Gastrocnemius medialis (tissue), 4 donors: Measurements from ENCODE around the gene APLP2. TPM values are rescaled to one million over a fixed set of nuclear protein-coding genes. Genes with fewer than 3 reads are reported as not detected.

ENCODE experiments used
- ATAC-seq, 2 donors: fragments of 150-250 bp; one replicate each; pipeline ENCODE4 v1.9.1; 2016
- DNase-seq, 2 donors: peaks; one replicate each; pipeline ENCODE4 v3.0.0-alpha.2; 2019
- H3K27ac ChIP-seq, 4 donors: fragments of 200-600 bp; sonication (generic); 1 replicate in 1 of 4; 2 replicates in 3 of 4; pipeline ENCODE4 v1.5.1; 2016 to 2018; ENCODE audit warnings: mild to moderate bottlenecking in 2 of 4, moderate library complexity in 1 of 4
- H3K27me3 ChIP-seq, 3 donors: fragments of 200-600 bp; sonication (generic) in 2 of 3; 1 replicate in 1 of 3; 2 replicates in 2 of 3; pipeline versions ENCODE4 v1.5.1 to v1.6.0; 2016 to 2019; ENCODE audit warnings: mild to moderate bottlenecking in 1 of 3, moderate library complexity in 1 of 3
- H3K36me3 ChIP-seq, 2 donors: fragments of 200-600 bp; sonication (generic) in 1 of 2; one replicate each; pipeline ENCODE4 v1.5.1; 2017 to 2018
- H3K4me1 ChIP-seq, 2 donors: fragments of 200-600 bp; sonication (generic) in 1 of 2; one replicate each; pipeline ENCODE4 v1.5.1; 2016 to 2017; ENCODE audit warnings: mild to moderate bottlenecking in 2 of 2
- H3K4me3 ChIP-seq, 4 donors: fragments of 200-600 bp; sonication (generic) in 3 of 4; 1 replicate in 1 of 4; 2 replicates in 3 of 4; pipeline ENCODE4 v1.5.1; 2016 to 2019; ENCODE audit warnings: mild to moderate bottlenecking in 2 of 4
- H3K9me3 ChIP-seq, 3 donors: fragments of 200-600 bp; sonication (generic) in 2 of 3; 1 replicate in 1 of 3; 2 replicates in 2 of 3; pipeline ENCODE4 v1.5.1; 2016 to 2019
- POLR2A ChIP-seq, 2 donors: fragments of 450-650 bp; IDR thresholded peaks; one replicate each; pipeline ENCODE4 v1.6.1; 2017; ENCODE audit warnings: antibody characterized with exemption in 2 of 2, mild to moderate bottlenecking in 2 of 2, moderate library complexity in 2 of 2
- in situ Hi-C, 4 donors: fragments of 200-750 bp; cut with MboI; loops; one replicate each; pipeline versions ENCODE4 v1.15.0 to v1.8.0; 2017; ENCODE audit warnings: low sequenced_read_pairs in 4 of 4
- intact Hi-C: fragments of 100-400 bp; cut with DNase I; formaldehyde crosslinking; loops from one replicate; pipeline ENCODE4 v1.15.1; 2023; ENCODE audit warnings: low total_unique reads
- total RNA-seq, 4 donors: library from RNA; depleted of rRNA; stranded (reverse); fragments of >200 nt; gene quantifications; one replicate each; pipeline versions ENCODE4 v1.1.0 to v1.2.3, GENCODE V29; 2016
- TF ChIP-seq, protein P1 (sequence below), 5 experiments: fragments of 450-650 bp in 3 of 5; fragments of 200-600 bp in 2 of 5; sonication (generic) in 2 of 5; IDR thresholded peaks in 4 of 5; conservative IDR thresholded peaks in 1 of 5; 1 replicate in 4 of 5; 2 replicates in 1 of 5; pipeline ENCODE4 v1.5.1; 2016 to 2019; ENCODE audit warnings: antibody characterized with exemption in 5 of 5, mild to moderate bottlenecking in 3 of 5, moderate library complexity in 3 of 5

APLP2 gene
- total RNA-seq, 4 donors from 2014 or later = 80.4 to 110 (median 82.1) TPM

DNA sequence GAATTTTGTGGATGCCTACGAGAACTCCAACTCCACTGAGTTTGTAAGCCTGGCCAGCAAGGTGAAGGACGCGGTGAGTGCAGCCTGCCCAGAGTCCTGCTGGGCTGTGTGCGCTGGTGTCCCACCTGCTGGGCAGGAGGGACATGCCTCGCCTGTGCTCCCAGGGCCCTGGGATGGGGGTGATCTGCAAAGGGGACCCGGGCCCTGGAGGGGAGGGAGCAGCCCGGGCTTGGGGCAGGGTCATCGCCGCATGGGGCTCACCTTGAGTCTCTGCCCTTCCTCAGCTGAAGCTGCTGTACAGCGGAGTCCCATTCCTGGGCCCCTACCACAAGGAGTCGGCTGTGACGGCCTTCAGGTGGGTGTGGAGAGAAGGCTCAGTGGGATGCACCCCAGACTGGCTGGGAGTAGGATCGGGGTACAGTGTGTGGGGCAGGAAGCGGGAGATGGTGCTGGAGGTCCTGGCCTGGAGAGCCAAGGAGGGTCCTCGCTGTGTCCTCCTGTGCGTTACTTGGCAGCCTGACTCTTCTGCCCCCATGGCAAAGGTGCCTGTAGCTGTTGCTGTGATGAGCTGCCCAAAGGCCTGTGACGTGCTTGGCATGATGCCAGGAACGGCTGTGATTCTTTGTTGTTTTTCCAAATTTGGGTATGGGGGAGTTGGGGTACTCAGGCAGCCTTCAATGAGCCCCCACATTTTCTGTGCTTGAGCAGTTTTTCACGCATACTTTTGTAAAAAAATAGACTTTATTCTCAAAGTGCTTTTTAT is 119.1 kb downstream of the APLP2 start:
- Histone ChIP-seq H3K36me3 (no peaks in the 10 kb centered on the region), H3K9me3 (no peaks in the 10 kb centered on the region), H3K27ac (no peak overlapping the region), H3K4me3 (no peak overlapping the region), H3K4me1 (no peaks in the 10 kb centered on the region), H3K27me3 (no peaks in the 10 kb centered on the region)
- in situ Hi-C loops (no loop called here), intact Hi-C loops (no loop called here)
- ATAC-seq (no peak), DNase-seq (no peak)
- TF ChIP-seq, protein P1, sequence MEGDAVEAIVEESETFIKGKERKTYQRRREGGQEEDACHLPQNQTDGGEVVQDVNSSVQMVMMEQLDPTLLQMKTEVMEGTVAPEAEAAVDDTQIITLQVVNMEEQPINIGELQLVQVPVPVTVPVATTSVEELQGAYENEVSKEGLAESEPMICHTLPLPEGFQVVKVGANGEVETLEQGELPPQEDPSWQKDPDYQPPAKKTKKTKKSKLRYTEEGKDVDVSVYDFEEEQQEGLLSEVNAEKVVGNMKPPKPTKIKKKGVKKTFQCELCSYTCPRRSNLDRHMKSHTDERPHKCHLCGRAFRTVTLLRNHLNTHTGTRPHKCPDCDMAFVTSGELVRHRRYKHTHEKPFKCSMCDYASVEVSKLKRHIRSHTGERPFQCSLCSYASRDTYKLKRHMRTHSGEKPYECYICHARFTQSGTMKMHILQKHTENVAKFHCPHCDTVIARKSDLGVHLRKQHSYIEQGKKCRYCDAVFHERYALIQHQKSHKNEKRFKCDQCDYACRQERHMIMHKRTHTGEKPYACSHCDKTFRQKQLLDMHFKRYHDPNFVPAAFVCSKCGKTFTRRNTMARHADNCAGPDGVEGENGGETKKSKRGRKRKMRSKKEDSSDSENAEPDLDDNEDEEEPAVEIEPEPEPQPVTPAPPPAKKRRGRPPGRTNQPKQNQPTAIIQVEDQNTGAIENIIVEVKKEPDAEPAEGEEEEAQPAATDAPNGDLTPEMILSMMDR (IDR thresholded peaks at IDR 0.05 in 4 of 5, conservative IDR thresholded peaks at IDR 0.05 in 1 of 5) = no peak
- no peak for TF ChIP-seq POLR2A (IDR thresholded peaks at IDR 0.05)

DNA sequence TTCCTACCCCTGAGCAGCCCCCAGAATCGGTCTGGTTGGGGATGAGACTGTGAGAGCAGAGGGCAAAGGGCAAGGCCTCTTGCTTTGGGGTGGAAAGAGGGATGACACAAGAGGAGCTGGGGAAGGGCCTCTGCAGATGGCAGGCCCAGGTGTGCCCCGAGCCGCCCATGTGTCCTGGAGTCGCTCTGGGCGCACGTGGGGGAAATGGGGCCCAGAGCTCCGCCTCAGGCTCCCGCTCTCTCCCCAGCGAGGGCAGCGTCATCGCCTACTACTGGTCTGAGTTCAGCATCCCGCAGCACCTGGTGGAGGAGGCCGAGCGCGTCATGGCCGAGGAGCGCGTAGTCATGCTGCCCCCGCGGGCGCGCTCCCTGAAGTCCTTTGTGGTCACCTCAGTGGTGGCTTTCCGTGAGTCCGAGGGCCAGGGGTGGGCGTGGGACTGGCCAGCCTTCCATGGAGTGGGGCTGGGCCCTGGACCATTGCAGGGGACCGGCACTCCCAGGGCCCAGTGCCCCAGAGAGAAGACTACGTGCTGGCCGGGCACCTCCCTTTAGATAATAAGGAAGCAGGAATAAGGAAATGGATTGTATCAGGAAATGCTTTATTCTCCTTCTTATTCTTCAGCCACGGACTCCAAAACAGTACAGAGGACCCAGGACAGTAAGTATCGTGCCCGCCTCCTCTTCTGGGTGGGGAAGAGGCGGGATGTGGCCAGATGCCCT is 120.0 kb downstream of the APLP2 start:
- intact Hi-C loops (no loop called here), in situ Hi-C loops (no loop called here)
- H3K4me3 ChIP-seq = no peak overlapping the region
- no peaks in the 10 kb centered on the region for H3K4me1 ChIP-seq
- no peaks in the 10 kb centered on the region for H3K9me3 ChIP-seq
- no peak overlapping the region for H3K27ac ChIP-seq
- H3K36me3 ChIP-seq = no peaks in the 10 kb centered on the region
- no peak for ATAC-seq
- DNase-seq = no peak
- TF ChIP-seq POLR2A (IDR thresholded peaks at IDR 0.05) = no peak
- TF ChIP-seq, protein P1 (IDR thresholded peaks at IDR 0.05 in 4 of 5, conservative IDR thresholded peaks at IDR 0.05 in 1 of 5) = no peak
- H3K27me3 ChIP-seq = no peaks in the 10 kb centered on the region

DNA sequence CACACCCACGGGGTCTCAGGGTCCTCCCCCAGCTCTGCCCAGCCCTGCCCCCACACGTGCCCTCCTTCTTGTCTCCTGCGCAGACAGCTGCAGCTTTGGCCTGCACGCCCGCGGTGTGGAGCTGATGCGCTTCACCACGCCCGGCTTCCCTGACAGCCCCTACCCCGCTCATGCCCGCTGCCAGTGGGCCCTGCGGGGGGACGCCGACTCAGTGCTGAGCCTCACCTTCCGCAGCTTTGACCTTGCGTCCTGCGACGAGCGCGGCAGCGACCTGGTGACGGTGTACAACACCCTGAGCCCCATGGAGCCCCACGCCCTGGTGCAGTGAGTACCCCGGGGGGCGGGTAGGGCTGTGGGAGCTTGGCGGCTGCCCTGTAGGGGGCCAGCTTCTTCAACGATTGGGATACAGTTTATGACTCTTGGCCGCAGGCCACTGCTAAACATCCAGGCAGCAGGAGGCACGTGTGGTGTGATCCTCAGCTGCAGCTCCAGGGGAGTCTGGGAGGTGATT is 120.7 kb downstream of the APLP2 start:
- intact Hi-C loops (no loop called here), in situ Hi-C loops (no loop called here)
- Histone ChIP-seq H3K36me3 (no peaks in the 10 kb centered on the region), H3K4me1 (no peaks in the 10 kb centered on the region), H3K27me3 (no peaks in the 10 kb centered on the region), H3K9me3 (no peaks in the 10 kb centered on the region), H3K4me3 (no peak overlapping the region), H3K27ac (no peak overlapping the region)
- ATAC-seq = no peak
- TF ChIP-seq, protein P1 (IDR thresholded peaks at IDR 0.05 in 4 of 5, conservative IDR thresholded peaks at IDR 0.05 in 1 of 5) = no peak
- TF ChIP-seq POLR2A (IDR thresholded peaks at IDR 0.05) = no peak
- DNase-seq = no peak

DNA sequence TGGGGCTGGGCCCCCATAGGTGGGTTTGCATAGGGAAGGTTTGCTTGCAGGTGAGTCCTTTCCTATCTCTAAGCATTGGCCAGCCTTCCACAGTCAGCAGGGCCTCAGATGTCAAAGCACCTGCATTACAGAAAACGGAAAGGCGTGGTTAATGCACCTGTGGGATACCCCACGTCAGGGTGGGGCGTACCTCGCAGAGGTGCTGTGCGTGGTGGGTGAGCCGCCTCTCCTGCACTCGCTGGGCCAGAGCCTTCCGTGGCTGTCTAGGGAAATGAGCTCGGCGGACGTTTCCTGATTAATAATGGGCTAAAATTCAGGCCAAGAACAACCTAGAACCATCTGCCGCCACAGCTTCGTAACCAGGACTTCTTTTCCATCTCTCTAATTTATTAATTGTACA is 122.2 kb downstream of the APLP2 start:
- Histone ChIP-seq H3K36me3 (no peaks in the 10 kb centered on the region), H3K9me3 (no peaks in the 10 kb centered on the region), H3K4me1 (no peaks in the 10 kb centered on the region), H3K4me3 (no peak overlapping the region), H3K27ac (no peak overlapping the region), H3K27me3 (no peaks in the 10 kb centered on the region)
- ATAC-seq (no peak), DNase-seq (no peak)
- TF ChIP-seq, protein P1 (IDR thresholded peaks at IDR 0.05 in 4 of 5, conservative IDR thresholded peaks at IDR 0.05 in 1 of 5) = no peak
- no peak for TF ChIP-seq POLR2A (IDR thresholded peaks at IDR 0.05)
- in situ Hi-C loops = no loop called here
- intact Hi-C loops = no loop called here
